Uterus (tissue), 4 donors: ENCODE data around the gene FBN1. TPM values are rescaled to one million over a fixed set of nuclear protein-coding genes. Genes with fewer than 3 reads are reported as not detected.
A peak's percentile ranks its signal among the peaks of the same experiment; 100 is the strongest.

Experiments
- DNase-seq, 2 donors: peaks; one replicate each; pipeline ENCODE4 v3.0.0-alpha.2; 2019 to 2020
- H3K27ac ChIP-seq, 2 donors: fragments of 200-600 bp; sonication (generic); 1 replicate in 1 of 2; 2 replicates in 1 of 2; pipeline ENCODE4 v1.5.1; 2016 to 2018
- H3K27me3 ChIP-seq, 2 donors: fragments of 200-600 bp; sonication (generic); one replicate each; pipeline ENCODE4 v1.5.1; 2018 to 2019; ENCODE audit warnings: control low read depth in 1 of 2
- H3K36me3 ChIP-seq, 2 donors: fragments of 200-600 bp; sonication (generic); one replicate each; pipeline ENCODE4 v1.5.1; 2019; ENCODE audit warnings: control low read depth in 1 of 2
- H3K4me1 ChIP-seq, 2 donors: fragments of 200-600 bp; sonication (generic); one replicate each; pipeline ENCODE4 v1.5.1; 2018 to 2019; ENCODE audit warnings: control low read depth in 1 of 2
- H3K4me3 ChIP-seq, 2 donors: fragments of 200-600 bp; sonication (generic); 1 replicate in 1 of 2; 2 replicates in 1 of 2; pipeline ENCODE4 v1.5.1; 2018 to 2019; ENCODE audit warnings: mild to moderate bottlenecking in 1 of 2
- H3K9me3 ChIP-seq, 2 donors: fragments of 200-600 bp; sonication (generic); one replicate each; pipeline ENCODE4 v1.5.1; 2019; ENCODE audit warnings: control low read depth in 1 of 2
- CTCF ChIP-seq, 4 experiments: fragments of 200-600 bp in 2 of 4; fragments of 450-650 bp in 2 of 4; sonication (generic) in 2 of 4; IDR thresholded peaks; one replicate each; pipeline ENCODE4 v1.5.1; 2016 to 2019; ENCODE audit warnings: antibody characterized with exemption in 4 of 4, mild to moderate bottlenecking in 2 of 4, moderate library complexity in 1 of 4
- POLR2A ChIP-seq, 2 donors: fragments of 450-650 bp; IDR thresholded peaks; one replicate each; pipeline ENCODE4 v1.6.1; 2016; ENCODE audit warnings: antibody characterized with exemption in 2 of 2, mild to moderate bottlenecking in 1 of 2, moderate library complexity in 1 of 2
- intact Hi-C: fragments of 100-400 bp; cut with DNase I; formaldehyde crosslinking; loops from one replicate; pipeline ENCODE4 v1.15.1; 2023; ENCODE audit warnings: low total_unique reads
- total RNA-seq, 4 donors: library from RNA; depleted of rRNA in 3 of 4; stranded (reverse); fragments of >200 nt in 3 of 4; gene quantifications; one replicate each; pipeline versions ENCODE4 v1.1.0 to v1.2.4, GENCODE V29; 2014 to 2023
- donor health status: DM: yes; HTN: yes; CAD: no.

FBN1 gene
- total RNA-seq, 4 donors from 2014 or later, result 76.3 to 584 (median 95.8) TPM

- Histone ChIP-seq H3K4me3 (no peak overlapping the region), H3K27ac (peak overlapping the region; percentile 59 to 71), H3K36me3 (no peaks in the 10 kb centered on the region), H3K4me1 (no peaks in the 10 kb centered on the region), H3K9me3 (no peaks in the 10 kb centered on the region), H3K27me3 (no peaks in the 10 kb centered on the region)
- intact Hi-C loops, result no loop called here
- DNase-seq, result no peak
- TF ChIP-seq CTCF (IDR thresholded peaks at IDR 0.05) (no peak), POLR2A (IDR thresholded peaks at IDR 0.05) (no peak)
Measured at GRCh38 chr15:48411971-48412591, 233.4 kb downstream of the FBN1 start.

GRCh38 chr15:48409623-48410022, 235.9 kb downstream of the FBN1 start:
- intact Hi-C loops, result no loop called here

GRCh38 chr15:48408327-48408726, 237.2 kb downstream of the FBN1 start:
- intact Hi-C loops, result no loop called here
- no peak for TF ChIP-seq CTCF (IDR thresholded peaks at IDR 0.05)
- no peak for TF ChIP-seq POLR2A (IDR thresholded peaks at IDR 0.05)

More at GRCh38 chr15:48409623-48410022, 235.9 kb downstream of the FBN1 start:
- H3K4me3 ChIP-seq, result no peak overlapping the region
- peak overlapping the region; percentile 45 to 69 for H3K27ac ChIP-seq
- H3K36me3 ChIP-seq, result no peaks in the 10 kb centered on the region
- H3K27me3 ChIP-seq, result no peaks in the 10 kb centered on the region
- DNase-seq, result no peak
- TF ChIP-seq POLR2A (IDR thresholded peaks at IDR 0.05), result no peak
- TF ChIP-seq CTCF (IDR thresholded peaks at IDR 0.05), result no peak
- no peaks in the 10 kb centered on the region for H3K9me3 ChIP-seq
- H3K4me1 ChIP-seq, result no peaks in the 10 kb centered on the region

GRCh38 chr15:48407646-48408045, 237.9 kb downstream of the FBN1 start:
- no peak for TF ChIP-seq CTCF (IDR thresholded peaks at IDR 0.05)
- H3K27me3 ChIP-seq, result no peaks in the 10 kb centered on the region
- no peaks in the 10 kb centered on the region for H3K36me3 ChIP-seq
- H3K9me3 ChIP-seq, result no peaks in the 10 kb centered on the region
- intact Hi-C loops, result no loop called here
- H3K4me1 ChIP-seq, result no peaks in the 10 kb centered on the region
- H3K4me3 ChIP-seq, result no peak overlapping the region
- peak overlapping the region; percentile 59 to 69 for H3K27ac ChIP-seq
- DNase-seq, result no peak

More at GRCh38 chr15:48408327-48408726, 237.2 kb downstream of the FBN1 start:
- H3K27ac ChIP-seq, result peak overlapping the region; percentile 1 to 69
- H3K27me3 ChIP-seq, result no peaks in the 10 kb centered on the region
- no peaks in the 10 kb centered on the region for H3K4me1 ChIP-seq
- DNase-seq, result no peak
- H3K4me3 ChIP-seq, result no peak overlapping the region
- H3K36me3 ChIP-seq, result no peaks in the 10 kb centered on the region
- no peaks in the 10 kb centered on the region for H3K9me3 ChIP-seq

- H3K4me1 ChIP-seq, result no peaks in the 10 kb centered on the region
- intact Hi-C loops, result no loop called here
- no peaks in the 10 kb centered on the region for H3K9me3 ChIP-seq
- peak overlapping the region; percentile 59 to 69 for H3K27ac ChIP-seq
- H3K27me3 ChIP-seq, result no peaks in the 10 kb centered on the region
- H3K4me3 ChIP-seq, result no peak overlapping the region
- no peak for DNase-seq
- TF ChIP-seq POLR2A (IDR thresholded peaks at IDR 0.05) (no peak), CTCF (IDR thresholded peaks at IDR 0.05) (no peak)
- H3K36me3 ChIP-seq, result no peaks in the 10 kb centered on the region
Measured at GRCh38 chr15:48406911-48407310, 238.6 kb downstream of the FBN1 start.
